Testis (tissue), 2 donors: ENCODE results near the gene NPAS3.

ENCODE experiments used
- POLR2A ChIP-seq: fragments of 450-650 bp; IDR thresholded peaks from one replicate; pipeline ENCODE4 v1.6.1; 2017; ENCODE audit warnings: antibody characterized with exemption, mild to moderate bottlenecking, moderate library complexity
- TF ChIP-seq, protein P1 (sequence below), 3 experiments: fragments of 450-650 bp in 2 of 3; fragments of 200-600 bp in 1 of 3; sonication (generic) in 1 of 3; IDR thresholded peaks; one replicate each; pipeline ENCODE4 v1.5.1; 2016 to 2019; ENCODE audit warnings: antibody characterized with exemption in 3 of 3, mild to moderate bottlenecking in 2 of 3, moderate library complexity in 1 of 3

DNA sequence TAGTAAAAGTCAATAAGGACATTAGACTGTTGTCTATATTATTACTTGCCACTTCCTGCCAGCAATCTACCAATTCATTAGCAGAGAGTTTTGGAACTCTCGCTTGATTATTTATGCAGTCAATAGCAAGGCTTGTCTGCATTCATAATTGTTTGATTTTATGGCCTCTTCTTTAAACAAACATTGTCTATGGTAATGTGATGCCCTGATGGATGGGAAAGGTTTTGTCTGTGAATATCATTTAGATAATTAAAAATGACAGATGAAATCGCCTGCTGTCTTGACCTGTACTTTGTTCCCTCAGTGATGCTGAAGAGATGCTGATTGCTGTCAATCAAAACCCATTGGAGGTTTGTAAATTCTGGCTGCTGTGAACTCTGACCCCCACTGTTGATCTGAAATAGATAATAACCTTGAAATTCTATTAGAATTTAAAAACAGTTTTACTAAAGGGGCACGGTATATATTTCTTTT is 455.3 kb downstream of the NPAS3 start:
- TF ChIP-seq, protein P1, sequence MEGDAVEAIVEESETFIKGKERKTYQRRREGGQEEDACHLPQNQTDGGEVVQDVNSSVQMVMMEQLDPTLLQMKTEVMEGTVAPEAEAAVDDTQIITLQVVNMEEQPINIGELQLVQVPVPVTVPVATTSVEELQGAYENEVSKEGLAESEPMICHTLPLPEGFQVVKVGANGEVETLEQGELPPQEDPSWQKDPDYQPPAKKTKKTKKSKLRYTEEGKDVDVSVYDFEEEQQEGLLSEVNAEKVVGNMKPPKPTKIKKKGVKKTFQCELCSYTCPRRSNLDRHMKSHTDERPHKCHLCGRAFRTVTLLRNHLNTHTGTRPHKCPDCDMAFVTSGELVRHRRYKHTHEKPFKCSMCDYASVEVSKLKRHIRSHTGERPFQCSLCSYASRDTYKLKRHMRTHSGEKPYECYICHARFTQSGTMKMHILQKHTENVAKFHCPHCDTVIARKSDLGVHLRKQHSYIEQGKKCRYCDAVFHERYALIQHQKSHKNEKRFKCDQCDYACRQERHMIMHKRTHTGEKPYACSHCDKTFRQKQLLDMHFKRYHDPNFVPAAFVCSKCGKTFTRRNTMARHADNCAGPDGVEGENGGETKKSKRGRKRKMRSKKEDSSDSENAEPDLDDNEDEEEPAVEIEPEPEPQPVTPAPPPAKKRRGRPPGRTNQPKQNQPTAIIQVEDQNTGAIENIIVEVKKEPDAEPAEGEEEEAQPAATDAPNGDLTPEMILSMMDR (IDR thresholded peaks at IDR 0.05) = no peak
- TF ChIP-seq POLR2A = no peak
